HEK293T (cell line): ENCODE measurements around the gene AQP12A.

Experiments used
- ARNT ChIP-seq: fragments of 450-650 bp; IDR thresholded peaks from 2 replicates; pipeline ENCODE4 v1.6.1; 2017; ENCODE audit warnings: mild to moderate bottlenecking
- BHLHE40 ChIP-seq: fragments of 450-650 bp; IDR thresholded peaks from 2 replicates; pipeline ENCODE4 v1.6.1; 2016; ENCODE audit warnings: mild to moderate bottlenecking, moderate library complexity, borderline replicate concordance
- FOXA1 ChIP-seq: fragments of 450-650 bp; IDR thresholded peaks from 2 replicates; pipeline ENCODE4 v1.6.1; 2016; ENCODE audit warnings: mild to moderate bottlenecking
- FOXK2 ChIP-seq: fragments of 450-650 bp; IDR thresholded peaks from 2 replicates; pipeline ENCODE4 v1.6.1; 2016; ENCODE audit warnings: mild to moderate bottlenecking
- FOXM1 ChIP-seq: fragments of 450-650 bp; IDR thresholded peaks from 2 replicates; pipeline ENCODE4 v1.6.1; 2017; ENCODE audit warnings: mild to moderate bottlenecking, borderline replicate concordance
- HDGF ChIP-seq: fragments of 450-650 bp; IDR thresholded peaks from 2 replicates; pipeline ENCODE4 v1.6.1; 2017; ENCODE audit warnings: antibody characterized with exemption, borderline replicate concordance
- L3MBTL2 ChIP-seq: fragments of 450-650 bp; conservative IDR thresholded peaks from 2 replicates; pipeline ENCODE4 v1.6.1; 2016; ENCODE audit warnings: mild to moderate bottlenecking
- LEF1 ChIP-seq: fragments of 450-650 bp; IDR thresholded peaks from 2 replicates; pipeline ENCODE4 v1.6.1; 2017; ENCODE audit warnings: mild to moderate bottlenecking, borderline replicate concordance
- NFRKB ChIP-seq: fragments of 450-650 bp; IDR thresholded peaks from 2 replicates; pipeline ENCODE4 v1.6.1; 2016; ENCODE audit warnings: mild to moderate bottlenecking, moderate library complexity
- SP1 ChIP-seq: fragments of 450-650 bp; IDR thresholded peaks from 2 replicates; pipeline ENCODE4 v1.6.1; 2017
- SUZ12 ChIP-seq: fragments of 450-650 bp; IDR thresholded peaks from 2 replicates; pipeline ENCODE4 v1.6.1; 2016; ENCODE audit warnings: mild to moderate bottlenecking
- TARDBP ChIP-seq: fragments of 450-650 bp; IDR thresholded peaks from 2 replicates; pipeline ENCODE4 v1.6.1; 2016
- ZNF384 ChIP-seq: fragments of 450-650 bp; IDR thresholded peaks from 2 replicates; pipeline ENCODE4 v1.6.1; 2016

DNA sequence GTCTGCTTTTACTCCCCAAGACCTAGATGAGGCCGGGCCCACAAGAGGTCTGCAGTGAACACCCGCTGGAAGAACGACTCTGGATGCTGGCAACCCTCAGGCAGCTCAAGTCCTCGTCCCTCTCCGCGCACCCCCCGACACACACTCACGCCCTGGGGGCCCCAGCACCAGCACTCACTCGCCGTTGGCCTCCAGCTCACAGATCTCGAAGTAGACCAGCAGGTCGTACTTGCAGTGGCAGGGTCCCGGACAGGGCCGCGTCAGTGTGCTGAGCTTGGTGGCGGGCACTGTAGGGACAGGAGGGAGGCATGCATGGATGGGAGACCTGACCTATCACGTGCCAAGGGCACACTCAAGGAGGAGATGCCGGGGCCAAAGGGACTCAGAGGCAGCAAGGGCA, 49.4 kb downstream of the AQP12A start:
- no peak for TF ChIP-seq HDGF
- no peak for TF ChIP-seq SP1
- no peak for TF ChIP-seq LEF1
- TF ChIP-seq SUZ12 = no peak
- no peak for TF ChIP-seq NFRKB
- no peak for TF ChIP-seq BHLHE40
- TF ChIP-seq TARDBP = no peak
- TF ChIP-seq FOXK2 = no peak
- TF ChIP-seq L3MBTL2 = no peak
- no peak for TF ChIP-seq FOXA1
- no peak for TF ChIP-seq ZNF384
- TF ChIP-seq ARNT = no peak
- TF ChIP-seq FOXM1 = no peak
